Kidney capillary endothelial cell (primary cell): ENCODE data around the gene NRF1.
"Not testable (repeated sequence)": the region's sequence is repeated elsewhere in the genome, so short reads cannot be mapped to it uniquely, and the experiment has no call there.

Experiments
- DNase-seq: peaks from one replicate; pipeline ENCODE4 v3.0.0-alpha.2; 2018; ENCODE audit warnings: low spot score

Gene NRF1

DNA sequence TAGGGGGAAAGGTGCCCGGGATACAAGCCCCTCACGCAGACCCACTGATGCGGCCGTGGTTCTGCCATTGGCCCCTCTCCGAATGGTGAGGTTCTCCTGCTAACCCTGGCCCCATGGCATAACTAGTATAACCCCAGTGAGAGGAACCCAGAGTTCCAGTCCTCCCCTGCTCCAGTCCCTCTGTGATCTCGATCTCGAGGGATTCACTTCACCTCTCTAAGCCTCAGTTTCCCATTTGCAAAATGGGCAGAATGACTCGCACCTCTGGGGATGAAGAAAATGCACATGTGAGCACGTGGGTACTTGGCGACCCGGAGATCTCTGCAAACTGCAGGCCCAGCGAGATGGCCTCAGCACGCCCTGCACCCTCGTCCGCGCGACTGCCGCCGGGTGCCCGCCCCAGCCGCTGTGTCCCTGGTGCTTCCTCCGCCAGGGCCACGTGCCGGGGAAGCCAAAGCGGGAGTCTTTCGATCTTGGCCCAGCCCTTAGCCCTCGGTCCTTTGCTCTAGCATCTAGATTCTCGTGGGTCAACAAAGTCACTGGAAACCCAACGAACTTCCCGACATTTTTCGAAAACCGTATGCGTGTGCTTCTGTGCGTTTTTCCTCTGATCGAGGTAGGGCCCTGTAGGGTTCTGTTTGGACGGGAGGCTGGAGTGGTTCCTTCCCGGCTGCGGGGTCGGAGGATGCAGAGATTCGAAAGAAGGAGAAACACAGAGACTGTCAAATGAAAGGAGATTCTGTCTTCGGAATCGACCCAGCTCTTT lies 171.5 kb downstream of the NRF1 start:
- DNase-seq: no peak

DNA sequence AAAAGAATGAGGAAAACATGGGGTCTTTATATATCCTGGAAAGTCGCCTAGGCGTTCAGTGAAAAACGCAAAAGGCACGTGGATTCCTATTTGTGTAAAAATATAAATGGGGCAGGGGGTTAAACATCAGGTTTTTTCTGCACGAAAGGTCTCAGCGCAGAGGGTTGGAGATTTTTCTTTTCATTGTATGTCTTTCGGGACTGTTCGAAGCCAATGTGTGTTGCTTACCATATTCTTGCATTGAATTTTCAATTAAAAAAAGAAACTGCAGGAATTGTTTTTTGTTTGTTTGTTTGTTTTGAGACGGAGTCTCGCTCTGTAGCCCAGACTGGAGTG lies 172.0 kb downstream of the NRF1 start:
- DNase-seq: no peak

DNA sequence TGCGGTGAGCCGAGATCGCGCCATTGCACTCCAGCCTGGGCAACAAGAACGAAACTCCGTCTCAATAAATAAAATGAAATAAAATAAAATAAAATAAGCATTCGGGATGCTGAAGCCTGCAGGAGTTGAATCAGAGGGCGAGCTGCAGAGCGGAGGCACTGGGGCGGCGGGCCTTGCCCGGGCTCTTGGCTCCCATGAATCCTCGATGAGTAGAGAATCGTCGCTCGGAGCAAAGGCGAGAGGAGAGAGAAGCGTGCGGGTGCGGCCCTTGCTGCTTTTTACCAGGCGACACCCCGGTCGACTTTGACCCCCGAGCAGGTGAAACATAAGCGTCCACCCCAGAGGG lies 172.9 kb downstream of the NRF1 start:
- DNase-seq: no peak

DNA sequence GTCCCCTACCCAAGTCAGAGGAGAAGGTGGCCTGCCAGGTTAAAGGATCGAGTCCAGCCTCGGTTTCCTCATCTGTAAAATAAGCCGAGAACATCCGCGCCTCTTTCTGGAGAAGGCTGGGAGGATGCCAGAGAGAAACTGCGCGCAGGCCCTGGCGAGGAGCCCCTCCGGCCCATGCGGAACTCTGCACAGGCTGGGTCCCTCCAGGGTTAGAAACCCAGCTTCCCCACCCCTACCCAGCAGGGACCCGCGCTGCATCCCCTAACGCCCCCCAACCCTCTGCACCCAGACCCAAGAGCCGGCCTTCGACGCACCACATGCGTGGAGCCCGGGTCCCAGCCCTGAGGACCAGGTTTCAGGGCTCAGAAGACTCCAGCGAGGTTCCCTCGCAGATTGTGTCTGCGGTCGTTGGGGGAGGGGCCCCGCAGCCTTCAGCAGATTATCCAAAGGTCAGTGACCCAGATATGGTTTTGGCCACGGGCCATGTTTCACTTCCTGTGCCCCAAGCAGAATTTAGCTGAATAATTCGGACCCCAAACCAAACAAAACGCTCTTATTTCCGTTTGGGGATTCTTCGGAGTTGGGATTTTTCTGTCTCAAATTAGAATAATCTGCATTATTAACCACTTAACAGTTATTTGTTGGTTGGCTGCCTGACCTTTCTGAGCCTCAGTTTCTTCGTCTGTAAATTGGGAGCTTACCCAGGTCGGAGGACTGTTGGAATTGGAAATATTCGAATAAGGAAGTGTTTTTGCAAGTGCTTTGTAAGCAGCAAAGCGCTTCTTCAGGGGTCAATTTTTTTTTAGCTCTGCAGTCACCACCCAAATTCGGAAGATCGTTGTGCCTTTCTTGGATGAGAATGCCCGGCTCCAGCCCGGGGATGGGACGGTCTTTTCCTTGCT lies 173.5 kb downstream of the NRF1 start:
- DNase-seq: no peak

DNA sequence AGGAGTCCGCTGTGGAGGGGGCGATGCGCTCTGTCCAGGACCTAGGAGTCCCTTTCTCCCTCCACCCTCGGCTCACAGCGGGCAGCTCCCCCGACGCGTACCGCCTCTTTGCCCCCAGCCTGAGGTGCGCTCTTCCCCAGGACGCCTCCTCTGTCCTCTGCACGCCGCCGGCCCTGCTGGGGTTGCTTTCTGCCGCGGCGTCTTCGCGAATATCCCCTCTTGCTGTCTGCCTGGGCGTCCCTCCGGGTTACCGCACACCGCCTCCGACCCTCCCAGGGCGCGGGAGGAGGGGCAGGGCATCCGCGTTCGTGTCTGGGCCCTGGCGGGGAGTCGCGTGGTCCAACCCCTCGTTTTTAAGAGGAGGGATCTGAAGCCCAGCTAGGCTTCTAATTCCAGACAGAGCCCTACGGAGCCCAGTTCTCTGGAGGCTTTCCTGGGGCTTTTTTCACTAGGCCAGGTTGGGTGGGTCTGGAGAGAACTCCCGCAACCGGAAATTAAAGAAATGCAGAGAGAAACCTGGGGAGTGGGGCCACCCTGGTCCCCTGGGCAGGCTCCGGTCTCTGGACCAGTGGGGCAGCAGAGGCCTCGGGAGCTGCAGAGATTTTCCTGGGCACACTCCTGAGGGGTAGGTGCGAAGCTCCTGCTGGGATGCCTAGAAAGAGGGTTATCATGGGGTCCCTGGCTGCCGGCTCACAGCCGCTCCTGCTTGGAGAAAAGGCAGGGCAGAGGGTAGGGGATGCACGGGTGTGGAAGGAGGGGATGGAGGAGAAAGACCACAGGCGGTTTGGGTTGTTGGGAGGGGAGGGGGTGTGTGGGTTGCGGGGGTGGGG lies 174.4 kb downstream of the NRF1 start:
- DNase-seq: no peak

DNA sequence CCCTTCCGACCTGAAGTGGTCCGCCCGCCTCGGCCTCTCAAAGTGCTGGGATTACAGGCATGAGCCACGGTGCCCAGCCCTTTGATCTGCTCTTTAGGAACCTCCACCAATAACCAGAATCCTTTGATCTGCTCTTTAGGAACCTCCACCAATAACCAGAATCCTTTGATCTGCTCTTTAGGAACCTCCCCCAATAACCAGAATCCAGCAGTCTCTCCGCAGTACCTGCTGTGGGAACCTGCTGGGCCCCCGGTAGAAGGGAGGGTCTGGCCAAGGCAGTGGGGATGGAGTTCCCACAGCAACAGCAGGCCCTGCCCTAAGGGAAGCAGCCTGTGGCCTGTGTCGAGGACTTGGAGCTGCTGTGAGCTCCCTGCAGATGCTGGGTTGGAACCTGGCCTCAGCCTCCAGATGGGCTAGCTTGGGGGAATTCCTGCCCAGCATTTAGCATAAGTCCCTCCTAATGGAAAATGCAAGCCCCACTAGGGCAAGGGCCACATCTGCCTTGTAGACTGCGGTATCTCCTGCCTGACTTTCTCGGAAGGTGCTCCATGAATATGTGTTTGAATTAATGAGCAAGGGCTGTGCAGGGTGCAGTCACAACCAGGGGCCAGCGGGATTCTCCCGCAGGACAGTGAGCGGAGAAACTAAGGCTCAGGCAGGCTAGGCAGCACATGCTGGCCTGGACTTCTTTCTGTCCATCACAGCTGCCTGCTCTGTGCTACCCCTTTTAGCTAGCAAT lies 175.5 kb downstream of the NRF1 start:
- no peak for DNase-seq

- no peak for DNase-seq
These were observed 177.5 kb downstream of the NRF1 start for GRCh38 chr7:129789000-129789399.

GRCh38 chr7:129789652-129790051 lies 178.1 kb downstream of the NRF1 start:
- no peak for DNase-seq

DNA sequence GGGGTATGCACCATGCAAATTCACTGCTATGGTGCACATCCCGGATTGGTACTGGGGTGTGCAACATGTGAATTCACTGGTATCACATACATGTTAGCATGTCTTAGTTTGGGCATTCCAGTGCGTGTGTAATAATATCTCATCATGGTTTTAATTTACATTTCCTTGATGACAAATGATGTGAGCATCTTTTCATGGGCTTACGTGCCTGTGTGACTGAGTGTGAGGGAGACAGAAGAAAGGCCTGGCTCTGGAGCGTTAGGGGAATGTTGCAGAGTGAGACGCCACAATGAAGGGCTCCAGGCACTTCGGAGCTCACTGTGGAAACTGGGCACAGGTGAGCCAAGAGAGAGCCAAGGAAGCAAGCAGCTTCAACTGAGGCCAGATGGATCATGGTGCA lies 178.6 kb downstream of the NRF1 start:
- no peak for DNase-seq

GRCh38 chr7:129792721-129793120 lies 181.2 kb downstream of the NRF1 start:
- no peak for DNase-seq

DNA sequence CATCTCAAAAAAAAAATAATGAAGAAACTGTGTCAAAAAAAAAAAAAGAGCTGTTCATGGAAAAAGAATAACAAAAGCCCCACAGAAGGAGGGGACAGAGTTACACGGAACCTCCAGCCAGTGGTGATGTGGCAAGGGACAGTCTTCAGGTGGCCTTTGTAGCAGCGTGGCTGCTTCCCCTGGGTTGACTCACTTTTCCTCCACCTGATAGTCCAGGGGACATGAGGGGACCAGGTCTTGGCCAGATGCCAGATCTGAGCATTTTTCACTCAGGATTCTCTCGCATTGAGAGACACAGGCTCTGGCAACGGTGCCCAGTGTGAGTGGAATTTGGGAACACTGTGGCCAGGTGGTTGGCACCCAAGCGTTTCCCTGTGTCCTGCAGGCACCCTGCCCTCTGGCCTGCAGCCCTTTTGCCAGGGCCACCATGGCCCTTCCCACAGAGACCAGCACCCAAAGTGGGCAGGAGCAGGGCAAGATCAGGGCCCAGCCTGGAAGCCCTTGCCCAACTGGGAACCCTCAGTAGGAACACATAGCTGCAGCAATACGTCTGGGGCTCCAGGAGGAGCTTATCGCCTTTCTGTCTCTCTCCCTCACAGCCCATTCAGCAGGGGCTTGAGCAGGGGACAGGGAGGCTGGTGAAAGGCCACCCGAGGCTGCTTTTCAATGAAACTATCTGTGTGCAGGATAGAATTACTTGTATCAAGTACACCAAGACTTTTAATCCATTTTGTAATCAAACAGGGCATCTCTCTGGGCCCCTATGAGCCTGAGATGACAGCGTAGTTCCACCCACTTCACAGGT lies 182.2 kb downstream of the NRF1 start:
- DNase-seq: no peak

GRCh38 chr7:129794461-129794860 lies 182.9 kb downstream of the NRF1 start:
- DNase-seq: not testable (repeated sequence)

- DNase-seq: no peak
These were observed 184.8 kb downstream of the NRF1 start for GRCh38 chr7:129796186-129796775.

- DNase-seq: no peak
These were observed 185.8 kb downstream of the NRF1 start for GRCh38 chr7:129797214-129797789.

- DNase-seq: no peak
These were observed 187.3 kb downstream of the NRF1 start for GRCh38 chr7:129798616-129799349.

GRCh38 chr7:129799350-129799955 lies 187.9 kb downstream of the NRF1 start:
- no peak for DNase-seq

- DNase-seq: no peak
These were observed 189.4 kb downstream of the NRF1 start for GRCh38 chr7:129800901-129801300.

- no peak for DNase-seq
These were observed 190.4 kb downstream of the NRF1 start for GRCh38 chr7:129801882-129802281.

GRCh38 chr7:129803546-129804081 lies 192.1 kb downstream of the NRF1 start:
- no peak for DNase-seq
